Gastrocnemius medialis (tissue), 4 donors: ENCODE measurements around the gene TSPAN15.

Experiments
- POLR2A ChIP-seq, 2 donors: fragments of 450-650 bp; IDR thresholded peaks; one replicate each; pipeline ENCODE4 v1.6.1; 2017; ENCODE audit warnings: antibody characterized with exemption in 2 of 2, mild to moderate bottlenecking in 2 of 2, moderate library complexity in 2 of 2
- TF ChIP-seq, protein P1 (sequence below), 5 experiments: fragments of 450-650 bp in 3 of 5; fragments of 200-600 bp in 2 of 5; sonication (generic) in 2 of 5; IDR thresholded peaks in 4 of 5; conservative IDR thresholded peaks in 1 of 5; 1 replicate in 4 of 5; 2 replicates in 1 of 5; pipeline ENCODE4 v1.5.1; 2016 to 2019; ENCODE audit warnings: antibody characterized with exemption in 5 of 5, mild to moderate bottlenecking in 3 of 5, moderate library complexity in 3 of 5

DNA sequence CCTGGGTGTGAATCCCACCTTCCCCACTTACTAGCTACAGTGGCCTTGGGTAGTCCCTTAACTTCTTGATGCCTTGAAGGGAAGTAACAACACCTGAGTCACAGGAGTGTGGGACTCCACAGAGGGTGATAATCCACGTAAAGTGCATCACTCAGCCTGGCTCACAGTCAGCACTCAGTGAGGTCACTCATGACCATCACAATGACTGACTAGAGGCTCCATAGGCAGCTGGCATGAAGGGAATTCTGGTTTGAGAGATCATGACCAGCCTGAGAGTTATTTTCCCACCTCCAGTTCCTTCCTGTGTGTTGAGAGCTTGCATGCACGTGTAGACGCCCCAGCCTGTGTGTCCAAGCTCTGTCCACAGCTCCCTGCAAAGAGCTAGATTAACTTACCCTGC, 87.2 kb downstream of the TSPAN15 start:
- TF ChIP-seq, protein P1, sequence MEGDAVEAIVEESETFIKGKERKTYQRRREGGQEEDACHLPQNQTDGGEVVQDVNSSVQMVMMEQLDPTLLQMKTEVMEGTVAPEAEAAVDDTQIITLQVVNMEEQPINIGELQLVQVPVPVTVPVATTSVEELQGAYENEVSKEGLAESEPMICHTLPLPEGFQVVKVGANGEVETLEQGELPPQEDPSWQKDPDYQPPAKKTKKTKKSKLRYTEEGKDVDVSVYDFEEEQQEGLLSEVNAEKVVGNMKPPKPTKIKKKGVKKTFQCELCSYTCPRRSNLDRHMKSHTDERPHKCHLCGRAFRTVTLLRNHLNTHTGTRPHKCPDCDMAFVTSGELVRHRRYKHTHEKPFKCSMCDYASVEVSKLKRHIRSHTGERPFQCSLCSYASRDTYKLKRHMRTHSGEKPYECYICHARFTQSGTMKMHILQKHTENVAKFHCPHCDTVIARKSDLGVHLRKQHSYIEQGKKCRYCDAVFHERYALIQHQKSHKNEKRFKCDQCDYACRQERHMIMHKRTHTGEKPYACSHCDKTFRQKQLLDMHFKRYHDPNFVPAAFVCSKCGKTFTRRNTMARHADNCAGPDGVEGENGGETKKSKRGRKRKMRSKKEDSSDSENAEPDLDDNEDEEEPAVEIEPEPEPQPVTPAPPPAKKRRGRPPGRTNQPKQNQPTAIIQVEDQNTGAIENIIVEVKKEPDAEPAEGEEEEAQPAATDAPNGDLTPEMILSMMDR (IDR thresholded peaks at IDR 0.05 in 4 of 5, conservative IDR thresholded peaks at IDR 0.05 in 1 of 5) = no peak
- TF ChIP-seq POLR2A (IDR thresholded peaks at IDR 0.05) = no peak
